Esophagus muscularis mucosa (tissue), 4 donors: ENCODE results near the gene CST6. TPM values are rescaled to one million over a fixed set of nuclear protein-coding genes. Genes with fewer than 3 reads are reported as not detected.

ENCODE experiments used
- DNase-seq: peaks from one replicate; pipeline ENCODE4 v3.0.0-alpha.2; 2017; ENCODE audit errors: extremely low spot score
- H3K27ac ChIP-seq, 4 donors: fragments of 200-600 bp; sonication (generic); replicated peaks in 1 of 4; 1 replicate in 3 of 4; 2 replicates in 1 of 4; pipeline ENCODE4 v1.5.1; 2016 to 2019; ENCODE audit warnings: mild to moderate bottlenecking in 1 of 4
- H3K27me3 ChIP-seq, 4 donors: fragments of 200-600 bp; sonication (generic); one replicate each; pipeline versions ENCODE4 v1.5.1 to v1.6.0; 2016 to 2019
- H3K36me3 ChIP-seq, 4 donors: fragments of 200-600 bp; sonication (generic); one replicate each; pipeline ENCODE4 v1.5.1; 2016 to 2019
- H3K4me1 ChIP-seq, 4 donors: fragments of 200-600 bp; sonication (generic); one replicate each; pipeline ENCODE4 v1.5.1; 2016 to 2019
- H3K4me3 ChIP-seq, 4 donors: fragments of 200-600 bp; sonication (generic); 1 replicate in 2 of 4; 2 replicates in 2 of 4; pipeline ENCODE4 v1.5.1; 2016 to 2019; ENCODE audit warnings: mild to moderate bottlenecking in 4 of 4, moderate library complexity in 1 of 4
- H3K9me3 ChIP-seq, 4 donors: fragments of 200-600 bp; sonication (generic); 1 replicate in 3 of 4; 2 replicates in 1 of 4; pipeline ENCODE4 v1.5.1; 2016 to 2019
- EP300 ChIP-seq: sonication (generic); formaldehyde crosslinking; IDR thresholded peaks from one replicate; pipeline ENCODE4 v1.6.1; 2017; ENCODE audit warnings: antibody characterized with exemption
- POLR2A ChIP-seq: fragments of 450-650 bp; IDR thresholded peaks from one replicate; pipeline ENCODE4 v1.6.1; 2017; ENCODE audit warnings: antibody characterized with exemption, moderate library complexity, mild to moderate bottlenecking, low read depth
- POLR2AphosphoS5 ChIP-seq, 2 donors: sonication (generic); formaldehyde crosslinking; IDR thresholded peaks; one replicate each; pipeline ENCODE4 v1.6.1; 2017; ENCODE audit warnings: antibody characterized with exemption in 2 of 2
- WGBS: methylation state at CpG from one replicate; pipeline ENCODE4 v1.1.5; 2018; 5-methylcytosine and 5-hydroxymethylcytosine counted together
- intact Hi-C: fragments of 100-400 bp; cut with DNase I; formaldehyde crosslinking; loops from one replicate; pipeline ENCODE4 v1.15.1; 2023
- total RNA-seq, 4 donors: library from RNA; depleted of rRNA; stranded (reverse); fragments of >200 nt; gene quantifications; one replicate each; pipeline versions ENCODE4 v1.1.0 to v1.2.1, GENCODE V29; 2016
- TF ChIP-seq, protein P1 (sequence below), 3 experiments: fragments of 200-600 bp in 2 of 3; fragments of 450-650 bp in 1 of 3; sonication (generic) in 2 of 3; IDR thresholded peaks; one replicate each; pipeline ENCODE4 v1.5.1; 2017 to 2019; ENCODE audit warnings: antibody characterized with exemption in 3 of 3, mild to moderate bottlenecking in 2 of 3, moderate library complexity in 1 of 3

The CST6 gene
- total RNA-seq, 4 donors from 2014 or later: not detected

DNA sequence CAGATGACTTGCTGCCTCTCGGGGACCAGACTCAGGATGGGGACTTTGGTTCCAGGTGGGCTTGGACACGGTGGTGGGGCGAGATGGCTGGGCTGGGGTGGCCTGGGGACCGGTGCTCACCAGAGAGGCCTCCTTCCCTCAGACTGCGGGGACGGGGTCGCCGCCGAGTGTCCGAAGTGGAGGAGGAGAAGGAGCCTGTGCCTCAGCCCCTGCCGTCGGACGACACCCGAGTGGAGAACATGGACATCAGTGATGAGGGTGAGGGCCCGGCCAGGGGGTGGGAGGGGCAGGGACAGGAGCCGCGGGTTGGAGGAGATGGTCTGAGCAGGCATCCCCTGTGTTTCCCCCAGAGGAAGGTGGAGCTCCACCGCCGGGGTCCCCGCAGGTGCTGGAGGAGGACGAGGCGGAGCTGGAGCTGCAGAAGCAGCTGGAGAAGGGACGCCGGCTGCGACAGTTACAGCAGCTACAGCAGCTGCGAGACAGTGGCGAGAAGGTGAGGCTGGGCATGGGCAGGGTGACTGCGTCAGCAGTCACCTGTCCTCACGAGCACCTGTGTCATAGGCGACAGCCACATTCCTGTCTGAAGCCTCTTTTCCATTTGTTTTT is 44.4 kb upstream of the CST6 start:
- H3K27ac ChIP-seq: no peak overlapping the region
- H3K27me3 ChIP-seq: no peaks in the 10 kb centered on the region
- peaks cover 16 to 22% (median 20%) of the 10 kb centered on the region in 4 donors for H3K4me1 ChIP-seq
- DNase-seq: no peak
- peaks cover 61 to 83% (median 72%) of the 10 kb centered on the region in 4 donors for H3K36me3 ChIP-seq
- TF ChIP-seq EP300 (no peak), POLR2A (no peak), POLR2AphosphoS5 (IDR thresholded peaks at IDR 0.05) (no peak)
- TF ChIP-seq, protein P1, sequence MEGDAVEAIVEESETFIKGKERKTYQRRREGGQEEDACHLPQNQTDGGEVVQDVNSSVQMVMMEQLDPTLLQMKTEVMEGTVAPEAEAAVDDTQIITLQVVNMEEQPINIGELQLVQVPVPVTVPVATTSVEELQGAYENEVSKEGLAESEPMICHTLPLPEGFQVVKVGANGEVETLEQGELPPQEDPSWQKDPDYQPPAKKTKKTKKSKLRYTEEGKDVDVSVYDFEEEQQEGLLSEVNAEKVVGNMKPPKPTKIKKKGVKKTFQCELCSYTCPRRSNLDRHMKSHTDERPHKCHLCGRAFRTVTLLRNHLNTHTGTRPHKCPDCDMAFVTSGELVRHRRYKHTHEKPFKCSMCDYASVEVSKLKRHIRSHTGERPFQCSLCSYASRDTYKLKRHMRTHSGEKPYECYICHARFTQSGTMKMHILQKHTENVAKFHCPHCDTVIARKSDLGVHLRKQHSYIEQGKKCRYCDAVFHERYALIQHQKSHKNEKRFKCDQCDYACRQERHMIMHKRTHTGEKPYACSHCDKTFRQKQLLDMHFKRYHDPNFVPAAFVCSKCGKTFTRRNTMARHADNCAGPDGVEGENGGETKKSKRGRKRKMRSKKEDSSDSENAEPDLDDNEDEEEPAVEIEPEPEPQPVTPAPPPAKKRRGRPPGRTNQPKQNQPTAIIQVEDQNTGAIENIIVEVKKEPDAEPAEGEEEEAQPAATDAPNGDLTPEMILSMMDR (IDR thresholded peaks at IDR 0.05): no peak
- WGBS: 88% methylated on average over 30 of the region's 30 CpGs
- no peak overlapping the region for H3K4me3 ChIP-seq
- H3K9me3 ChIP-seq: no peaks in the 10 kb centered on the region
- intact Hi-C loops: no loop called here

DNA sequence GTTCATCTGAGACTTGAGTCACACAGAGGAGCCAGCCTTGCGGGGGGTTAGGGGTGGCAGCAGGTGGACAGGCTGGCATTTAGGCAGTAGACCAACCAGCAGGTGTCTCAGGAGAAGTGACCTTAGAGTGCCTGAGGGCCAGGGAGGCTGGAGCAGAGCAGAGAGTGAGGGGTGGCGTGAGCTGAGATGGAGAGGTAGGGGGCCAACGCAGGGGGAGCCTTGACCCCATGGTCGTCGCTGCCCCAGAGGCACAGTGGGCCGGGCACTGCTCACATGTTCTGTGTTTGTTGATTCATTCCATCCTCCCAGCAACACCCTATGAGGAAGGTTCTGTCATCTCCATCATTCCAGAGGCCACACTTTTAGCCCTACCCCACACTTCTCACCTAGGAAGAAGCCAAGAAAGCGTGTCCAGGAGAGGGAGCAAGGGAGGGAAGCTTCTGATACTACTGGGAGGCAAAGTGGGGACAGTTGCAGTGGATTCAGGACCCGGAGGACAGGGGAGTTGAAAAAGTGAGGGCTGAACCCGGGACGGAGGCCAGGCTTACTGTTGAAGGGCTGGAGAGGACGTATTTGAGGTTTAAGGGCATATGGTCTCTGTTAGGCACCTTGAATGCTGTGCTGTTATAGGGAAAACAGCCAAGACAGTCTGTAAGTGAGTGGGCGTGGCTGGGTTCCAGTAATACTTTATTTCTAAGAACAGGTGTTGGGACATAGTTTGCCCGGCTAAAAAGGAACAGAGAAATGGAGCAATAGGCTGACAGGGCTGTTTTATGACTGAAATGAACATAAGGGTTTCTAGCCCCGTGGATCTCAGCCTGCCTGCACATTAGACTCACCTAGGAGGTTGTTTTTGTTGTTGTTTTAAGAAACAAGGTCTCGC is 43.0 kb upstream of the CST6 start:
- H3K4me1 ChIP-seq: peaks cover 2 to 8% (median 6%) of the 10 kb centered on the region in 4 donors
- H3K27ac ChIP-seq: no peak overlapping the region
- no peaks in the 10 kb centered on the region for H3K9me3 ChIP-seq
- TF ChIP-seq POLR2AphosphoS5 (IDR thresholded peaks at IDR 0.05) (no peak), EP300 (no peak), POLR2A (no peak)
- TF ChIP-seq, protein P1 (IDR thresholded peaks at IDR 0.05): no peak
- intact Hi-C loops: no loop called here
- H3K27me3 ChIP-seq: no peaks in the 10 kb centered on the region
- H3K36me3 ChIP-seq: peaks cover 69 to 92% (median 80%) of the 10 kb centered on the region in 4 donors
- no peak overlapping the region for H3K4me3 ChIP-seq
- DNase-seq: no peak
- WGBS: 77% methylated on average over 15 of the region's 15 CpGs

DNA sequence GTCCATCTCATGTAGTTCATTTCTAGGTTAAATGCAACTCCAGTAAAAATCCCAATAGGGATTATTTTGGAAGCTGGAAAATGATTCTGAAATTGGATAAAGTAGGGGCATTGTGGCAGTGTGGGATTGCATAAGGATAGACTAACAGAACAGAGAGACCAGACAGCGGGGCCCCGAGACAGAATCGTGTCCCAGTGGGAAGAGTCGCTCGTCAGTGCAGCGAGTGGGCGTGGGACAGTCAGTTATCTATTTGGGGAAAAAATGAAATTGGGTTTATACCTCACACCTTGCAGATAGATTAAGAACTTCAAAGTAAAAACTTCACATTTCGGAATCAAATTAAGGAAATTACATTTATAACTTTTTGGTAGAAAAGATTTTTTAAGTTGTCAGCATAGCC is 39.7 kb upstream of the CST6 start:
- 93% methylated on average over 8 of the region's 8 CpGs for WGBS
- TF ChIP-seq POLR2A (no peak), POLR2AphosphoS5 (IDR thresholded peaks at IDR 0.05) (no peak), EP300 (no peak)
- TF ChIP-seq, protein P1 (IDR thresholded peaks at IDR 0.05): no peak
- no peak overlapping the region for H3K27ac ChIP-seq
- intact Hi-C loops: no loop called here
- H3K4me1 ChIP-seq: no peaks in the 10 kb centered on the region
- no peak for DNase-seq
- H3K27me3 ChIP-seq: no peaks in the 10 kb centered on the region
- no peak overlapping the region for H3K4me3 ChIP-seq
- H3K9me3 ChIP-seq: no peaks in the 10 kb centered on the region
- H3K36me3 ChIP-seq: peaks cover 44 to 85% (median 68%) of the 10 kb centered on the region in 4 donors

DNA sequence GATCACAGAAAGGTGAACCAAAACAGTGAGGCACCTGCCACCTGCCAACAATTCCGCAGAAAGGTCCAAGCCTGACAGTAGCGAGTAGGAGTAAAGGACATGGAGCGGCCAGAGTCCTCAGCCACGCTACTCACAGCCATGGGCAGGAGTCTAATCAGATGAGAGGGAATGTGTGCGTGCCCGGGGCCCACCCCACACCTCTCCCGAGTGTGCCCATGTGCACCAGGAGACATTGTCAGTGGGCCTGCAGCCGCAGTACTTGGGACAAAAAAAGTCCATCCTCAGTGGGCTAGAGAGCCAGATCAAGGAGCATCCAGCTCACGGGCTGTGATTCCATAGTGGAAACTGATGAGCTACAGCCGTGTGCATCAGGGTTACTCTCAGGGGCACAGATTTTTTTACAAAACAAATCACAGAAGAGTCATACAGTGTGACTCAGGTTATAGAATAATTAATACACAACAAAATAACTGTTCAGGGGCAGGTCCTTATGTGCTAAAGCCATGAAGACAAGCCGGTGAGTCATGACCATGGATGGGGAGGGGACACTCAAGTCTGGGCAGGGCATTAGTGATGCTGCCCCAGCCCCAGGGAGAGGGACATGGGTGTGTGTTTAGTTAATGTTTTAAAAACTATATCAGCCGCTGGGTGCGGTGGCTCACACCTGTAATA is 38.2 kb upstream of the CST6 start:
- Histone ChIP-seq H3K27me3 (no peaks in the 10 kb centered on the region), H3K9me3 (no peaks in the 10 kb centered on the region), H3K4me1 (no peaks in the 10 kb centered on the region), H3K36me3 (peaks cover 44 to 85% (median 68%) of the 10 kb centered on the region in 4 donors), H3K4me3 (no peak overlapping the region), H3K27ac (no peak overlapping the region)
- intact Hi-C loops: no loop called here
- DNase-seq: no peak
- TF ChIP-seq, protein P1 (IDR thresholded peaks at IDR 0.05): no peak
- TF ChIP-seq POLR2A: no peak
- no peak for TF ChIP-seq EP300
- no peak for TF ChIP-seq POLR2AphosphoS5 (IDR thresholded peaks at IDR 0.05)
- WGBS: 93% methylated on average over 13 of the region's 13 CpGs
